ENCODE measurements around the gene PIK3CA.
A peak's percentile ranks its signal among the peaks of the same experiment; 100 is the strongest.

Gene PIK3CA

DNA sequence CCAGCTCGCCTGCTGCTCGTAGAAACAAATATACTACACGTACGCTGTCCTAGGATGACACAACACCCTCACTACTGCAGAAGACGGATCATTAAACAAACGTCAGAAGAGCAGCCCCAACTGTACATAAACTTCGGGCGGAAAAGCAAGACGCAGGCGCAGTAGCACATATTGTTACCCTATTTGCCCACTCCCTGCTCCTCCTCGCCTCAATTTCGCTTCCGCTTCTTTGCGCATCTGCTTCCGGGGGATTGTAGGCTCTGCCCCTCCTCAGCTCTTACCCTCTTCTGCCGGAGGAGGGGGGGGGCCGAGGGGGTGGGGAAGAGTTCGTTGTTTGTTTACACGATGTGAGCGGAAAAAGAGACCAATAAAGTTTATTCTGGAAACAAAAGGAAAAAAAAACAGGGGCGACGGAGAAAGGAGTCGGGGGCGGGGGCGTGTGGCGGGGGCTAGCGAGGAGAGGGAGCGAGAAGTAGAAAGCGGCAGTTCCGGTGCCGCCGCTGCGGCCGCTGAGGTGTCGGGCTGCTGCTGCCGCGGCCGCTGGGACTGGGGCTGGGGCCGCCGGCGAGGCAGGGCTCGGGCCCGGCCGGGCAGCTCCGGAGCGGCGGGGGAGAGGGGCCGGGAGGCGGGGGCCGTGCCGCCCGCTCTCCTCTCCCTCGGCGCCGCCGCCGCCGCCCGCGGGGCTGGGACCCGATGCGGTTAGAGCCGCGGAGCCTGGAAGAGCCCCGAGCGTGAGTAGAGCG, at the start of gene PIK3CA:
Gene PIK3CA (plus strand): TSS at position 485 of the 743 bp plus-strand sequence. CDS start 50,469 bp downstream, outside the sequence.
- DNase-seq (ENCODE audit: low read depth): peak; percentile 98

DNA sequence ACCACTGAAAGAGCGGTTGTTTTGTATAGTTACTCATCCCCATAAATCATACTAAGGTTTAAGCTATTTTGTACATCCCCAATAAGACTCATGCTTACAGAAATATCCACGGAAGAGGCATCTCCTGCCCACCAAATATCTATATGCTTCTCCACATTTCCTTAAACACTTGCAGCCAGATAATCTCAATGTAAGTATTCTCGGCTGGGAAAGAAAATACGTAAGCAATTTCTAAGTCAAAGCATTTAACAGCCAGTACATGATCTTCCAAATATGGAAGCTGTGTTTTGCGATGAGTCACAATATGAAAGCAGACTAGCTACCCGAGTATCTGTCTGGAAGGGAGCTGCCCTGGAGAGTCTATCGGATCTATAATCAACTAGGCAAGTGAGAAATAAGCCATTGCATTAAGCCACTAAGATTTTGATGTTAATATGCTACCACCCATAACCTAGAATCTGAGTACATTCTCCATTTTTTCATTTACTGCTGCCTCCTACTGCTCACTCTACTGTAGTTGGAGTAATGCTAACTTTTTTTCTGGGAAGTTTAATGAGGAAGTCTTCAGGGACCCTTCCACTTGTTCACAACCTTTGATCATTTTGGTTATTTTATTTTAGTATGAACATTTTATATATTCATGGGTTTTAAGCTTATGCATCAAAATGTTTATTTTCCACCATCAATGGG, 49.6 kb upstream of the PIK3CA start:
- TF ChIP-seq, protein P1, sequence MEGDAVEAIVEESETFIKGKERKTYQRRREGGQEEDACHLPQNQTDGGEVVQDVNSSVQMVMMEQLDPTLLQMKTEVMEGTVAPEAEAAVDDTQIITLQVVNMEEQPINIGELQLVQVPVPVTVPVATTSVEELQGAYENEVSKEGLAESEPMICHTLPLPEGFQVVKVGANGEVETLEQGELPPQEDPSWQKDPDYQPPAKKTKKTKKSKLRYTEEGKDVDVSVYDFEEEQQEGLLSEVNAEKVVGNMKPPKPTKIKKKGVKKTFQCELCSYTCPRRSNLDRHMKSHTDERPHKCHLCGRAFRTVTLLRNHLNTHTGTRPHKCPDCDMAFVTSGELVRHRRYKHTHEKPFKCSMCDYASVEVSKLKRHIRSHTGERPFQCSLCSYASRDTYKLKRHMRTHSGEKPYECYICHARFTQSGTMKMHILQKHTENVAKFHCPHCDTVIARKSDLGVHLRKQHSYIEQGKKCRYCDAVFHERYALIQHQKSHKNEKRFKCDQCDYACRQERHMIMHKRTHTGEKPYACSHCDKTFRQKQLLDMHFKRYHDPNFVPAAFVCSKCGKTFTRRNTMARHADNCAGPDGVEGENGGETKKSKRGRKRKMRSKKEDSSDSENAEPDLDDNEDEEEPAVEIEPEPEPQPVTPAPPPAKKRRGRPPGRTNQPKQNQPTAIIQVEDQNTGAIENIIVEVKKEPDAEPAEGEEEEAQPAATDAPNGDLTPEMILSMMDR (conservative IDR thresholded peaks at IDR 0.05; ENCODE audit: low read length): no peak; the same call in 1 of the 2 replicates
- DNase-seq (ENCODE audit: low read depth): peak; percentile 22
- H3K4me3 ChIP-seq (ENCODE audit: low read length): no peak overlapping the region

More for the DNA sequence above, at the start of gene PIK3CA:
- peak within 1 kb of the TSS; percentile 67 for H3K4me3 ChIP-seq (ENCODE audit: low read length)
- TF ChIP-seq, protein P1 (conservative IDR thresholded peaks at IDR 0.05; ENCODE audit: low read length): no peak

GRCh38 chr3:179100652-179101051, 47.5 kb upstream of the PIK3CA start:
- TF ChIP-seq, protein P1 (conservative IDR thresholded peaks at IDR 0.05; ENCODE audit: low read length): no peak

DNA sequence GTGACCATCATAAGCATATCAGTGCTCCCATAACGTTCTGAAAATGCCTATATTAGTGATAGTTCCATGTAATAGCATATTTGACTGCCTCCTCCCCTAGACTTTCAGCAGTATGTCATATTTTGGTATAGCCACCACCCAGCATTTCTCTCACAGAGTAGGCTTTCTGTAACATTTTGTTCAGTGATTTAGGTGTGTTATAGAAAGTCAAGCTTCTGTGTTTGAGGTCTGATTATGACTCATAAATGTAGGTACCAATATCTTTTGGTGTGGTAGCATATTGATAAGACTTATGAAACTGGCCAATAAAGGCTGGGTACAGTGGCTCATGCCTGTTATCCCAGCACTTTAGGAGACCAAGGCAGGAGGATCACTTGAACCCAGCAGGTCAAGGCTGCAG, 42.3 kb upstream of the PIK3CA start:
- H3K4me3 ChIP-seq (ENCODE audit: low read length): no peak overlapping the region
- no peak for DNase-seq (ENCODE audit: low read depth)
- TF ChIP-seq, protein P1 (conservative IDR thresholded peaks at IDR 0.05; ENCODE audit: low read length): no peak

More at GRCh38 chr3:179100652-179101051, 47.5 kb upstream of the PIK3CA start:
- no peak overlapping the region for H3K4me3 ChIP-seq (ENCODE audit: low read length)
- DNase-seq (ENCODE audit: low read depth): peak; percentile 19

- TF ChIP-seq, protein P1 (conservative IDR thresholded peaks at IDR 0.05; ENCODE audit: low read length): no peak
- H3K4me3 ChIP-seq (ENCODE audit: low read length): no peak overlapping the region
- DNase-seq (ENCODE audit: low read depth): no peak
These were observed 40.5 kb upstream of the PIK3CA start for GRCh38 chr3:179107617-179108016.

GRCh38 chr3:179108086-179108485, 40.1 kb upstream of the PIK3CA start:
- DNase-seq (ENCODE audit: low read depth): peak; percentile 80

More at GRCh38 chr3:179108086-179108485, 40.1 kb upstream of the PIK3CA start:
- no peak overlapping the region for H3K4me3 ChIP-seq (ENCODE audit: low read length)
- TF ChIP-seq, protein P1 (conservative IDR thresholded peaks at IDR 0.05; ENCODE audit: low read length): no peak
